HEK293T (cell line): ENCODE measurements around the gene CACNA1C.

Experiments
- CTCF ChIA-PET: fragments of 350-600 bp; formaldehyde crosslinking; extraction: SDS; loops from one replicate; lab custom pipeline; 2021; ENCODE audit warnings: antibody characterized with exemption, inconsistent platforms; lab: Yijun Ruan, JAX
- POLR2A ChIA-PET: fragments of 350-600 bp; formaldehyde crosslinking; extraction: SDS; loops from one replicate; lab custom pipeline; 2020; ENCODE audit warnings: antibody characterized with exemption, inconsistent platforms; lab: Yijun Ruan, JAX
- DNase-seq: peaks from one replicate; pipeline ENCODE4 v3.0.0; 2012; ENCODE audit warnings: mixed read lengths; ENCODE audit errors: extremely low spot score
- ARNT ChIP-seq: fragments of 450-650 bp; IDR thresholded peaks from 2 replicates; pipeline ENCODE4 v1.6.1; 2017; ENCODE audit warnings: mild to moderate bottlenecking
- BHLHE40 ChIP-seq: fragments of 450-650 bp; IDR thresholded peaks from 2 replicates; pipeline ENCODE4 v1.6.1; 2016; ENCODE audit warnings: mild to moderate bottlenecking, moderate library complexity, borderline replicate concordance
- CTBP1 ChIP-seq: fragments of 450-650 bp; IDR thresholded peaks from 2 replicates; pipeline ENCODE4 v1.6.1; 2016; ENCODE audit warnings: borderline replicate concordance
- ELF4 ChIP-seq: fragments of 450-650 bp; IDR thresholded peaks from 2 replicates; pipeline ENCODE4 v1.6.1; 2017; ENCODE audit warnings: antibody characterized with exemption
- FOXA1 ChIP-seq: fragments of 450-650 bp; IDR thresholded peaks from 2 replicates; pipeline ENCODE4 v1.6.1; 2016; ENCODE audit warnings: mild to moderate bottlenecking
- FOXK2 ChIP-seq: fragments of 450-650 bp; IDR thresholded peaks from 2 replicates; pipeline ENCODE4 v1.6.1; 2016; ENCODE audit warnings: mild to moderate bottlenecking
- FOXM1 ChIP-seq: fragments of 450-650 bp; IDR thresholded peaks from 2 replicates; pipeline ENCODE4 v1.6.1; 2017; ENCODE audit warnings: mild to moderate bottlenecking, borderline replicate concordance
- HDGF ChIP-seq: fragments of 450-650 bp; IDR thresholded peaks from 2 replicates; pipeline ENCODE4 v1.6.1; 2017; ENCODE audit warnings: antibody characterized with exemption, borderline replicate concordance
- L3MBTL2 ChIP-seq: fragments of 450-650 bp; conservative IDR thresholded peaks from 2 replicates; pipeline ENCODE4 v1.6.1; 2016; ENCODE audit warnings: mild to moderate bottlenecking
- LEF1 ChIP-seq: fragments of 450-650 bp; IDR thresholded peaks from 2 replicates; pipeline ENCODE4 v1.6.1; 2017; ENCODE audit warnings: mild to moderate bottlenecking, borderline replicate concordance
- NFRKB ChIP-seq: fragments of 450-650 bp; IDR thresholded peaks from 2 replicates; pipeline ENCODE4 v1.6.1; 2016; ENCODE audit warnings: mild to moderate bottlenecking, moderate library complexity
- SP1 ChIP-seq: fragments of 450-650 bp; IDR thresholded peaks from 2 replicates; pipeline ENCODE4 v1.6.1; 2017
- SUZ12 ChIP-seq: fragments of 450-650 bp; IDR thresholded peaks from 2 replicates; pipeline ENCODE4 v1.6.1; 2016; ENCODE audit warnings: mild to moderate bottlenecking
- TARDBP ChIP-seq: fragments of 450-650 bp; IDR thresholded peaks from 2 replicates; pipeline ENCODE4 v1.6.1; 2016
- ZNF384 ChIP-seq: fragments of 450-650 bp; IDR thresholded peaks from 2 replicates; pipeline ENCODE4 v1.6.1; 2016
- TF ChIP-seq, protein P1 (sequence below): fragments of 450-650 bp; IDR thresholded peaks from 2 replicates; pipeline ENCODE4 v1.6.1; 2016

Gene CACNA1C

DNA sequence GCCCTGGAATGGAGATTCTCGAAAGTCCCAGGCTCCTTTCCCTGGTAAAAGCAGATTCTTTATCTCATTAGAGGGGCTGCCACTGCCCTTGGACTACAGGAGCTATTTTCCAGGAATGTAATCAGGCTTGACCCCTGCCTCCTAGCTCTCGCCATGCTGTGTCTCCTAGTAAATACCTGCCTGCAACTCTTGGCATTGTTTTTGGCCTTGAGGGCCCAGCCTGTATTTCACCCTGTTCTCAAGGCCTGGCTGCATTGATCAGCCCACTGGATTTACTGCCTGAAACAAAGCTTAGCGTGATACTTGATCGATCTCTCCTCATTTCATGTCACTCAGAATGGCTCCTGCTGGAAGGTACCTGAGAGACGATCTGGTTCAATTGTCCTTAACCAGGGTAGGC lies 273.7 kb downstream of the CACNA1C start:
- no peak for TF ChIP-seq CTBP1
- POLR2A ChIA-PET = interaction anchor here (1.0 kb wide), 1 partner anchor 10 kb away, joined by 5 read pairs; no protein-coding TSS in a partner anchor
- CTCF ChIA-PET = interaction anchor here (1.3 kb wide), 1 partner anchor 36 kb away, joined by 3 read pairs; no protein-coding TSS in a partner anchor
- no peak for DNase-seq

DNA sequence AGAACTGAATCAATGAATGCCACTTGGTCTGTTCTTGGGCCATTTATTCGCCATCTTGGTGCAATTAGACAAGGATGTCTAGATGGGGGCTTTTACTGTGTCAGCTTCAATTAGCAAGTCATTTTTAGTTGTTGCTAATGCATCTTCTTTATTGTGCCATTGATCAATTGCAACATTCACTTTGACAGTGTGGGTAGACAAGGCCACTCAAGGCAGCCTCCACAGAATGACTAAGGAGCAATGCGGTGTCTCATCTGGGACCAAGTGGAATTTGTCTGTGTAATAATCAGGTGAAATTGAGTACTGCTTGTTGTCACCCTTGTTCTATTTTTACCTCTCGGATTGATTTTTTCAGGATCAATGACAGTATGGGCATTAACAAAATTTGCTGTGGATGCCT lies 275.9 kb downstream of the CACNA1C start:
- ChIA-PET CTCF (no interaction called here), POLR2A (no interaction called here)
- DNase-seq = no peak
- TF ChIP-seq ELF4 (no peak), FOXM1 (no peak), ZNF384 (no peak), BHLHE40 (no peak)
- TF ChIP-seq, protein P1, sequence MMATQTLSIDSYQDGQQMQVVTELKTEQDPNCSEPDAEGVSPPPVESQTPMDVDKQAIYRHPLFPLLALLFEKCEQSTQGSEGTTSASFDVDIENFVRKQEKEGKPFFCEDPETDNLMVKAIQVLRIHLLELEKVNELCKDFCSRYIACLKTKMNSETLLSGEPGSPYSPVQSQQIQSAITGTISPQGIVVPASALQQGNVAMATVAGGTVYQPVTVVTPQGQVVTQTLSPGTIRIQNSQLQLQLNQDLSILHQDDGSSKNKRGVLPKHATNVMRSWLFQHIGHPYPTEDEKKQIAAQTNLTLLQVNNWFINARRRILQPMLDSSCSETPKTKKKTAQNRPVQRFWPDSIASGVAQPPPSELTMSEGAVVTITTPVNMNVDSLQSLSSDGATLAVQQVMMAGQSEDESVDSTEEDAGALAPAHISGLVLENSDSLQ = no peak

DNA sequence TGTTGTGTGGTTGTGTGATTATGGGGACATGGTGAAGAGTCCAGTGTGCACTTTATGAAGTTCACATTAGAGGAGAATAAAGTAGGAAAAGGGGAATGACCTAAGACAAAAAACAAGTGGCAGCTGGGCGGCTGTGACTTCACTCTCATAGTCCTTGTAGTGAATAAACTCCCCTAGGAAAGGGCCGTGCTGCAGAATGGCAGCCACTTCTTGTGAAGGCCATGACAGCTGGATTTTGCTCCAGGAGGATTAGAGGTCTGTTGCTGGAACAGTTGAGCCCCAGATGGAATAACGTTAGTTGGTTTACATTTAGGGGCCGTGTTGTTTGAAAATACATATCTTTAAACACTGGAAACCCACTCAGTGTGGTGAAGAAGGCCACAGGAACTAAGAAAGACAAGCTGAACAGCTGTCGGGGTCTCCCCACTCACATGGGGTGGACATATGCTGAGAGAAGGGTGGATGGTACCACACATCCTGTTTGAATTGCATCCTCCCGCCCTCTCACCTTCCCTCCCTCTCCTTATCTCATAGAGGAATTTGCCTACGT lies 276.9 kb downstream of the CACNA1C start:
- TF ChIP-seq ELF4 (no peak), ARNT (no peak), SUZ12 (no peak), NFRKB (no peak), FOXA1 (no peak), ZNF384 (no peak)
- POLR2A ChIA-PET = no interaction called here
- DNase-seq = no peak
- CTCF ChIA-PET = no interaction called here

DNA sequence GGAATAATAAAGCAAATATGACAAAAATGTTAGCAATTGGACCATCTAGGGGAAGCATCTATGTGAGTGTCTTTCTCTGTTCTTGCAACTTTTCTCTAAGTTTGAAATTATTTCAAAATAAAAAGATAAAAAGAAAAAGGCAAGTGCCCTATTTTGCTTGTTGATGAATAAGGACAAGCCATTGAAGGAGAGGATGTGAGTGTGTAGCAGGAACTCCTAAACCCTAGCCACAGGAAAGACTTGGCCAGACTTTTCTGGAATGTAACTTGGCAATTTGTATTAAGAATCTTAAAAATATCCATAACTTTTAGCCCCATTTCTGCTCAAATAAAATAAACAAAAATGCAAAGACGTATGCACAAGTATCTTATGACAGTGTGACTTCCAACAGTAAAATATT lies 279.4 kb downstream of the CACNA1C start:
- DNase-seq = no peak
- no peak for TF ChIP-seq HDGF
- TF ChIP-seq TARDBP = no peak
- no peak for TF ChIP-seq SP1
- no peak for TF ChIP-seq FOXK2
- no peak for TF ChIP-seq CTBP1
- TF ChIP-seq NFRKB = no peak
- no peak for TF ChIP-seq ZNF384
- TF ChIP-seq SUZ12 = no peak
- no peak for TF ChIP-seq LEF1
- TF ChIP-seq ELF4 = no peak
- TF ChIP-seq ARNT = no peak
- CTCF ChIA-PET = no interaction called here
- POLR2A ChIA-PET = no interaction called here

DNA sequence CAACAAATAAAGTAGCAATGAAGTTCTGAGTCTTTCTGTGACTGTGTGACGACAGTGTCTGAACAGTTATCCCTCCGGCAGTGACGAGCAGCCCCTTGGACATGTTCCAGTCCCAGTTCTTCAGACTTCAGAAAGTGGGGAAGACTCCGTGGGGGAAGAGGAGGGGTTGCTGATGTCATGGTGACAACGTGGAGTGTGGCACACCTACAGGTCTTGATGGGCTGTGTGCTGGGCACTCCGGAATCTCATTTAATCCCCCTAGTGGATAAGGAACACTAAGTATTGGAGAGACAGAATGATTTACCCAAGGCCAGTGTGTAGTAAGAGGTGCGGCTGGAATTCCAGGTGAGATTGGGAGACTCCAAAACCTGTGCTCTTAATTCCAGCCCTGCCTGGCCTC lies 280.2 kb downstream of the CACNA1C start:
- TF ChIP-seq NFRKB (no peak), SUZ12 (no peak), TARDBP (no peak), FOXA1 (no peak), ARNT (no peak), BHLHE40 (no peak), ZNF384 (no peak), FOXK2 (no peak), L3MBTL2 (no peak), HDGF (no peak), ELF4 (no peak), LEF1 (no peak), FOXM1 (no peak), CTBP1 (no peak), SP1 (no peak)
- TF ChIP-seq, protein P1 = no peak
- ChIA-PET CTCF (no interaction called here), POLR2A (no interaction called here)
- DNase-seq = no peak

DNA sequence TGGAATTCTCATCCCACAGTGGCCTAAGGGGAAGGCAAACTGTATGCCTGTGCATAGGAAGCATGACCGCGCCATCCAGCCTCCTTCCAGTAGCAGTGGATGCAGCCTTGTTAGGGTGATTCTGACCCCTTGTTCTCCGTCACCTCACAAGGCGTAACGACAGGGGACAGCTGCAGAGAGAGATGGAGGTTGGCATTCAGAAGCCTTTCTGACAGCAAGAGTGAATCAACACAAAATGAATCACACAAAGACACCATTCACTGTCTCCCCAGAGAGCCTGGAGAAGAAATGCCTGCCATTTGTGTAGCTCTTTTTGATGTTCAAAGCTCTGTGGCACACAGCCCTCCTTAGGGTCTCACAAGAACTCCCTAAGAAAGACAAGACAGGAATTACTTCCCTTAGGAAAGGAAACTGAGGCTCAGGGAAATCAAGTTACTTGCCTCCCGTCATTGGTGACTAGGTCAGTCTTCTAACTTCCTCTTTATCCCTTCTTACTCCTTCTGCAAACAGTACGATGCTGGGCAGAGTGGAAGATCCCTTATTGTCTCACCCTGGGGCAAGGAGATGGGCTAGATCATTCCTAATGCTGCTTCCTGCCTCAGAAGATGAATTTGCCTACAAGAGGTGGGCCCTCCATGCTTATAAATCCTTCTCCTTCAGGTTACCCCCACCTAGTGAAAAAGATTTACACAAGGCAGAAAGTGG lies 280.9 kb downstream of the CACNA1C start:
- DNase-seq = no peak
- ChIA-PET CTCF (no interaction called here), POLR2A (no interaction called here)
- TF ChIP-seq TARDBP (no peak), CTBP1 (no peak), ARNT (no peak), FOXA1 (no peak), ELF4 (no peak), SP1 (no peak), NFRKB (no peak), HDGF (no peak), L3MBTL2 (no peak), FOXK2 (no peak), FOXM1 (no peak), SUZ12 (no peak), LEF1 (no peak), ZNF384 (no peak), BHLHE40 (no peak)
- TF ChIP-seq, protein P1 = no peak
